ENCODE data around the gene RAB11FIP4.

GRCh38 chr17:31535581-31535981 lies 144.1 kb downstream of the RAB11FIP4 start:
- TF ChIP-seq CTCF (IDR thresholded peaks at IDR 0.05) = no peak
- TF ChIP-seq EZH2 (IDR thresholded peaks at IDR 0.05; ENCODE audit: borderline replicate concordance, insufficient read depth, low read depth, low read length, poor library complexity, severe bottlenecking) = no peak
